ENCODE results near the gene SEMA3D. TPM values are rescaled to one million over a fixed set of nuclear protein-coding genes. Genes with fewer than 3 reads are reported as not detected.

SEMA3D gene
- total and polyA plus RNA-seq, 2 donors (not counting 1 experiment from before 2014, with no cell fraction given), result 0.46 to 0.59 TPM

DNA sequence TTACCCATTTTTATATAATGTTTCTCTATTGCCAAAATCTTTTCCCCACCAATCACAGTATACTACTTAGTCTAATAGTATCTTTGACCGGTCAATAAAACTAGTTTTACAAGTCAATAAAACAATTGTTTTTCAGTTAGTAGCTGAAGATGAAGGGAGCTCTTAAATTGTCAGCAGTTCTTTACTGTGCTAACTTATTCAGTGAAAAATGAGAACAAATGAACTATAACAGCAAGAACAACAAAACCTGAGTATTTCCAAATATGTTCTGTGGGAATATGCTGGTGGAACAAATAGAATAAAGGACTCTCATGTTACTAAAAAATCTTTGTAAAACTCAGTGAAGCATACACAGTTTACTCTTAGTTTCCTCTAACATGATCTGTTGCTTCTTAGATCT is 134.0 kb downstream of the SEMA3D start:
- CTCF ChIA-PET, result interaction anchor here (1.3 kb wide), 2 partner anchors 28 to 412 kb away, joined by 3 to 4 read pairs; no protein-coding TSS in a partner anchor
- H3K27me3 Mint-ChIP-seq, result no peaks in the 10 kb centered on the region

More for the DNA sequence above, 134.0 kb downstream of the SEMA3D start:
- TF ChIP-seq CTCF (IDR thresholded peaks at IDR 0.05), result no peak
- TF ChIP-seq EZH2 (IDR thresholded peaks at IDR 0.05; ENCODE audit: borderline replicate concordance, insufficient read depth, low read depth, low read length, poor library complexity, severe bottlenecking), result no peak
- Mint-ChIP-seq H3K9me3 (ENCODE audit: insufficient read depth) (no peaks in the 10 kb centered on the region), H3K27ac (no peak overlapping the region), H3K4me1 (no peaks in the 10 kb centered on the region), H3K4me3 (no peak overlapping the region)
- H4K20me1 ChIP-seq (ENCODE audit: control insufficient read depth, insufficient read depth, low read length, poor library complexity, severe bottlenecking), result no peaks in the 10 kb centered on the region
- no peak overlapping the region for H3K9ac ChIP-seq (ENCODE audit: low read length)
- POLR2A ChIA-PET, result no interaction called here
- H3K9me3 ChIP-seq (ENCODE audit: control extremely low read depth in 1 of 3, control insufficient read depth in 2 of 3, insufficient read depth in 1 of 3, low read length in 2 of 3), result no peaks in the 10 kb centered on the region
- H3K4me2 ChIP-seq (replicated peaks; ENCODE audit: low read depth, low read length, poor library complexity, severe bottlenecking), result no peak overlapping the region
- no peaks in the 10 kb centered on the region for H3K27me3 ChIP-seq (replicated peaks in 1 of 4; ENCODE audit: control extremely low read depth in 1 of 4, control insufficient read depth in 3 of 4, insufficient read depth in 4 of 4, low read length in 3 of 4)
- no peaks in the 10 kb centered on the region for H3K79me2 ChIP-seq (ENCODE audit: control insufficient read depth, insufficient read depth, low read length)
- no peak overlapping the region for H3K27ac ChIP-seq (ENCODE audit: low read length in 2 of 2)
- H3K4me3 ChIP-seq (ENCODE audit: control extremely low read depth in 1 of 5, extremely low read depth in 1 of 5, insufficient read depth in 1 of 5, low read depth in 2 of 5, low read length in 4 of 5), result no peak overlapping the region
- intact Hi-C loops (cut with micrococcal nuclease), result no loop called here
- ATAC-seq (ENCODE audit: low read depth) (no peak), DNase-seq (no peak)
- no peaks in the 10 kb centered on the region for H3K36me3 ChIP-seq (replicated peaks in 1 of 2; ENCODE audit: control extremely low read depth in 1 of 2, control insufficient read depth in 1 of 2, extremely low read depth in 1 of 2, insufficient read depth in 2 of 2, low read length in 1 of 2)
- H3K4me1 ChIP-seq (ENCODE audit: control insufficient read depth in 2 of 2, insufficient read depth in 2 of 2, low read length in 2 of 2), result no peaks in the 10 kb centered on the region
- no CpG with 5 or more reads among the region's 1 CpG for WGBS (ENCODE audit: insufficient coverage)
- H2AFZ ChIP-seq (ENCODE audit: insufficient read depth, low read depth, low read length, poor library complexity, severe bottlenecking), result no peak overlapping the region

Data from B cell (primary cell).